HEK293 (cell line): Measurements from ENCODE around the gene SUPT3H.

Experiments
- CTCF ChIA-PET: fragments of 350-600 bp; formaldehyde crosslinking; extraction: SDS; loops from one replicate; lab custom pipeline; 2021; ENCODE audit warnings: antibody characterized with exemption; lab: Yijun Ruan, JAX
- POLR2A ChIA-PET: fragments of 300-600 bp; formaldehyde crosslinking; extraction: SDS; loops from one replicate; lab custom pipeline; 2020; ENCODE audit warnings: antibody characterized with exemption, inconsistent platforms; lab: Yijun Ruan, JAX
- H3K27ac ChIP-seq: fragments of 200-500 bp; sonication (Bioruptor generic); 2 replicates; pipeline ENCODE4 v1.5.1; 2014; ENCODE audit warnings: low read depth, low read length, control low read depth, inconsistent platforms; ENCODE audit errors: extremely low read depth
- H3K36me3 ChIP-seq, 2 experiments: fragments of 200-500 bp in 1 of 2; sonication (Bioruptor generic) in 1 of 2; 1 replicate in 1 of 2; 2 replicates in 1 of 2; pipeline ENCODE4 v1.5.1; 2014 to 2017; ENCODE audit warnings: inconsistent platforms in 2 of 2, low read length in 2 of 2; ENCODE audit not compliant: control insufficient read depth in 2 of 2, insufficient read depth in 1 of 2
- H3K4me1 ChIP-seq: fragments of 200-500 bp; sonication (Bioruptor generic); 2 replicates; pipeline ENCODE4 v1.5.1; 2014; ENCODE audit warnings: mild to moderate bottlenecking, low read length, inconsistent platforms; ENCODE audit not compliant: control insufficient read depth, insufficient read depth
- H3K4me3 ChIP-seq: 2 replicates; pipeline ENCODE4 v1.5.1; 2011; ENCODE audit warnings: low read depth, mild to moderate bottlenecking, control low read depth, low read length, moderate library complexity
- H3K9me3 ChIP-seq: fragments of 200-500 bp; sonication (Bioruptor generic); 2 replicates; pipeline ENCODE4 v1.5.1; 2014; ENCODE audit warnings: low read depth, low read length, inconsistent platforms; ENCODE audit not compliant: control insufficient read depth, insufficient read depth
- FEZF1 ChIP-seq: fragments of 450-650 bp; formaldehyde crosslinking; IDR thresholded peaks from 2 replicates; pipeline ENCODE4 v1.5.1; 2016; ENCODE audit warnings: missing biosample characterization, missing genetic modification characterization
- KLF10 ChIP-seq: fragments of 450-650 bp; IDR thresholded peaks from 2 replicates; pipeline ENCODE4 v1.5.1; 2018; ENCODE audit warnings: missing biosample characterization, mild to moderate bottlenecking, missing genetic modification characterization
- SP7 ChIP-seq: fragments of 450-650 bp; formaldehyde crosslinking; IDR thresholded peaks from 2 replicates; pipeline ENCODE4 v1.5.1; 2016; ENCODE audit warnings: missing biosample characterization, missing genetic modification characterization
- ZNF404 ChIP-seq: fragments of 450-650 bp; formaldehyde crosslinking; IDR thresholded peaks from 2 replicates; pipeline ENCODE4 v1.5.1; 2017; ENCODE audit warnings: missing biosample characterization, missing genetic modification characterization
- ZNF513 ChIP-seq: fragments of 450-650 bp; IDR thresholded peaks from 2 replicates; pipeline ENCODE4 v1.5.1; 2018; ENCODE audit warnings: missing biosample characterization, missing genetic modification characterization
- ZNF544 ChIP-seq: fragments of 450-650 bp; formaldehyde crosslinking; IDR thresholded peaks from 2 replicates; pipeline ENCODE4 v1.5.0; 2017; ENCODE audit warnings: missing biosample characterization, missing genetic modification characterization
- ZNF558 ChIP-seq: fragments of 450-650 bp; formaldehyde crosslinking; IDR thresholded peaks from 2 replicates; pipeline ENCODE4 v1.5.1; 2016; ENCODE audit warnings: missing biosample characterization, missing genetic modification characterization
- ZNF580 ChIP-seq: fragments of 450-650 bp; formaldehyde crosslinking; IDR thresholded peaks from 2 replicates; pipeline ENCODE4 v1.5.1; 2016; ENCODE audit warnings: missing biosample characterization, missing genetic modification characterization
- ZNF837 ChIP-seq: fragments of 450-650 bp; formaldehyde crosslinking; IDR thresholded peaks from 2 replicates; pipeline ENCODE4 v1.5.1; 2016; ENCODE audit warnings: missing biosample characterization, missing genetic modification characterization
- ZSCAN16 ChIP-seq: fragments of 450-650 bp; formaldehyde crosslinking; IDR thresholded peaks from 2 replicates; pipeline ENCODE4 v1.5.1; 2016; ENCODE audit warnings: missing biosample characterization, missing genetic modification characterization
- TF ChIP-seq, protein P1 (sequence below): fragments of 450-650 bp; formaldehyde crosslinking; IDR thresholded peaks from 2 replicates; pipeline ENCODE4 v1.5.1; 2017; ENCODE audit warnings: missing biosample characterization, mild to moderate bottlenecking, missing genetic modification characterization, moderate library complexity
- TF ChIP-seq, protein P2 (sequence below): fragments of 450-650 bp; formaldehyde crosslinking; IDR thresholded peaks from 2 replicates; pipeline ENCODE4 v1.5.1; 2016; ENCODE audit warnings: missing biosample characterization, missing genetic modification characterization
- TF ChIP-seq, protein P3 (sequence below): fragments of 450-650 bp; formaldehyde crosslinking; IDR thresholded peaks from 2 replicates; pipeline ENCODE4 v1.5.1; 2016; ENCODE audit warnings: missing biosample characterization, missing genetic modification characterization, borderline replicate concordance

The SUPT3H gene

GRCh38 chr6:45398075-45398813, 20.5 kb upstream of the SUPT3H start:
- H3K9me3 ChIP-seq = no peaks in the 10 kb centered on the region
- no peaks in the 10 kb centered on the region for H3K4me1 ChIP-seq
- H3K4me3 ChIP-seq = no peak overlapping the region
- H3K27ac ChIP-seq = no peak overlapping the region
- TF ChIP-seq ZNF580 (no peak), ZNF513 (tag by site-specific recombination) (no peak), ZNF837 (tag by site-specific recombination) (no peak), ZNF544 (tag by site-specific recombination) (no peak), SP7 (tag by site-specific recombination) (no peak), ZSCAN16 (no peak), ZNF558 (tag by site-specific recombination) (no peak), FEZF1 (tag by site-specific recombination) (no peak), ZNF404 (tag by site-specific recombination) (no peak), KLF10 (tag by site-specific recombination) (no peak)
- TF ChIP-seq, protein P1, sequence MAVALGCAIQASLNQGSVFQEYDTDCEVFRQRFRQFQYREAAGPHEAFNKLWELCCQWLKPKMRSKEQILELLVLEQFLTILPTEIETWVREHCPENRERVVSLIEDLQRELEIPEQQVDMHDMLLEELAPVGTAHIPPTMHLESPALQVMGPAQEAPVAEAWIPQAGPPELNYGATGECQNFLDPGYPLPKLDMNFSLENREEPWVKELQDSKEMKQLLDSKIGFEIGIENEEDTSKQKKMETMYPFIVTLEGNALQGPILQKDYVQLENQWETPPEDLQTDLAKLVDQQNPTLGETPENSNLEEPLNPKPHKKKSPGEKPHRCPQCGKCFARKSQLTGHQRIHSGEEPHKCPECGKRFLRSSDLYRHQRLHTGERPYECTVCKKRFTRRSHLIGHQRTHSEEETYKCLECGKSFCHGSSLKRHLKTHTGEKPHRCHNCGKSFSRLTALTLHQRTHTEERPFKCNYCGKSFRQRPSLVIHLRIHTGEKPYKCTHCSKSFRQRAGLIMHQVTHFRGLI (tag by site-specific recombination) = no peak
- TF ChIP-seq, protein P2, sequence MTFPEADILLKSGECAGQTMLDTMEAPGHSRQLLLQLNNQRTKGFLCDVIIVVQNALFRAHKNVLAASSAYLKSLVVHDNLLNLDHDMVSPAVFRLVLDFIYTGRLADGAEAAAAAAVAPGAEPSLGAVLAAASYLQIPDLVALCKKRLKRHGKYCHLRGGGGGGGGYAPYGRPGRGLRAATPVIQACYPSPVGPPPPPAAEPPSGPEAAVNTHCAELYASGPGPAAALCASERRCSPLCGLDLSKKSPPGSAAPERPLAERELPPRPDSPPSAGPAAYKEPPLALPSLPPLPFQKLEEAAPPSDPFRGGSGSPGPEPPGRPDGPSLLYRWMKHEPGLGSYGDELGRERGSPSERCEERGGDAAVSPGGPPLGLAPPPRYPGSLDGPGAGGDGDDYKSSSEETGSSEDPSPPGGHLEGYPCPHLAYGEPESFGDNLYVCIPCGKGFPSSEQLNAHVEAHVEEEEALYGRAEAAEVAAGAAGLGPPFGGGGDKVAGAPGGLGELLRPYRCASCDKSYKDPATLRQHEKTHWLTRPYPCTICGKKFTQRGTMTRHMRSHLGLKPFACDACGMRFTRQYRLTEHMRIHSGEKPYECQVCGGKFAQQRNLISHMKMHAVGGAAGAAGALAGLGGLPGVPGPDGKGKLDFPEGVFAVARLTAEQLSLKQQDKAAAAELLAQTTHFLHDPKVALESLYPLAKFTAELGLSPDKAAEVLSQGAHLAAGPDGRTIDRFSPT (tag by site-specific recombination) = no peak
- TF ChIP-seq, protein P3, sequence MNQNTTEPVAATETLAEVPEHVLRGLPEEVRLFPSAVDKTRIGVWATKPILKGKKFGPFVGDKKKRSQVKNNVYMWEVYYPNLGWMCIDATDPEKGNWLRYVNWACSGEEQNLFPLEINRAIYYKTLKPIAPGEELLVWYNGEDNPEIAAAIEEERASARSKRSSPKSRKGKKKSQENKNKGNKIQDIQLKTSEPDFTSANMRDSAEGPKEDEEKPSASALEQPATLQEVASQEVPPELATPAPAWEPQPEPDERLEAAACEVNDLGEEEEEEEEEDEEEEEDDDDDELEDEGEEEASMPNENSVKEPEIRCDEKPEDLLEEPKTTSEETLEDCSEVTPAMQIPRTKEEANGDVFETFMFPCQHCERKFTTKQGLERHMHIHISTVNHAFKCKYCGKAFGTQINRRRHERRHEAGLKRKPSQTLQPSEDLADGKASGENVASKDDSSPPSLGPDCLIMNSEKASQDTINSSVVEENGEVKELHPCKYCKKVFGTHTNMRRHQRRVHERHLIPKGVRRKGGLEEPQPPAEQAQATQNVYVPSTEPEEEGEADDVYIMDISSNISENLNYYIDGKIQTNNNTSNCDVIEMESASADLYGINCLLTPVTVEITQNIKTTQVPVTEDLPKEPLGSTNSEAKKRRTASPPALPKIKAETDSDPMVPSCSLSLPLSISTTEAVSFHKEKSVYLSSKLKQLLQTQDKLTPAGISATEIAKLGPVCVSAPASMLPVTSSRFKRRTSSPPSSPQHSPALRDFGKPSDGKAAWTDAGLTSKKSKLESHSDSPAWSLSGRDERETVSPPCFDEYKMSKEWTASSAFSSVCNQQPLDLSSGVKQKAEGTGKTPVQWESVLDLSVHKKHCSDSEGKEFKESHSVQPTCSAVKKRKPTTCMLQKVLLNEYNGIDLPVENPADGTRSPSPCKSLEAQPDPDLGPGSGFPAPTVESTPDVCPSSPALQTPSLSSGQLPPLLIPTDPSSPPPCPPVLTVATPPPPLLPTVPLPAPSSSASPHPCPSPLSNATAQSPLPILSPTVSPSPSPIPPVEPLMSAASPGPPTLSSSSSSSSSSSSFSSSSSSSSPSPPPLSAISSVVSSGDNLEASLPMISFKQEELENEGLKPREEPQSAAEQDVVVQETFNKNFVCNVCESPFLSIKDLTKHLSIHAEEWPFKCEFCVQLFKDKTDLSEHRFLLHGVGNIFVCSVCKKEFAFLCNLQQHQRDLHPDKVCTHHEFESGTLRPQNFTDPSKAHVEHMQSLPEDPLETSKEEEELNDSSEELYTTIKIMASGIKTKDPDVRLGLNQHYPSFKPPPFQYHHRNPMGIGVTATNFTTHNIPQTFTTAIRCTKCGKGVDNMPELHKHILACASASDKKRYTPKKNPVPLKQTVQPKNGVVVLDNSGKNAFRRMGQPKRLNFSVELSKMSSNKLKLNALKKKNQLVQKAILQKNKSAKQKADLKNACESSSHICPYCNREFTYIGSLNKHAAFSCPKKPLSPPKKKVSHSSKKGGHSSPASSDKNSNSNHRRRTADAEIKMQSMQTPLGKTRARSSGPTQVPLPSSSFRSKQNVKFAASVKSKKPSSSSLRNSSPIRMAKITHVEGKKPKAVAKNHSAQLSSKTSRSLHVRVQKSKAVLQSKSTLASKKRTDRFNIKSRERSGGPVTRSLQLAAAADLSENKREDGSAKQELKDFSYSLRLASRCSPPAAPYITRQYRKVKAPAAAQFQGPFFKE = no peak
- CTCF ChIA-PET = interaction anchor here (0.6 to 1.3 kb wide), 5 partner anchors 20 to 769 kb away, joined by 3 read pairs; partner anchors contain the start of gene SUPT3H
- no peaks in the 10 kb centered on the region for H3K36me3 ChIP-seq
- POLR2A ChIA-PET = interaction anchor here (1.8 kb wide), 1 partner anchor 20 kb away, joined by 7 read pairs; the partner anchor contains the start of gene SUPT3H
